HG03060 (cell line): ENCODE results near the gene BARX1.
"Not testable (repeated sequence)": the region's sequence is repeated elsewhere in the genome, so short reads cannot be mapped to it uniquely, and the experiment has no call there.

Source experiments
- ATAC-seq: cut with Tn5 transposase; IDR thresholded peaks from one replicate; pipeline ENCODE4 v1.9.1; 2021; ENCODE audit warnings: low read depth, moderate number of reproducible peaks; ENCODE audit not compliant: unreplicated experiment

BARX1 gene, protein sequence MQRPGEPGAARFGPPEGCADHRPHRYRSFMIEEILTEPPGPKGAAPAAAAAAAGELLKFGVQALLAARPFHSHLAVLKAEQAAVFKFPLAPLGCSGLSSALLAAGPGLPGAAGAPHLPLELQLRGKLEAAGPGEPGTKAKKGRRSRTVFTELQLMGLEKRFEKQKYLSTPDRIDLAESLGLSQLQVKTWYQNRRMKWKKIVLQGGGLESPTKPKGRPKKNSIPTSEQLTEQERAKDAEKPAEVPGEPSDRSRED

DNA sequence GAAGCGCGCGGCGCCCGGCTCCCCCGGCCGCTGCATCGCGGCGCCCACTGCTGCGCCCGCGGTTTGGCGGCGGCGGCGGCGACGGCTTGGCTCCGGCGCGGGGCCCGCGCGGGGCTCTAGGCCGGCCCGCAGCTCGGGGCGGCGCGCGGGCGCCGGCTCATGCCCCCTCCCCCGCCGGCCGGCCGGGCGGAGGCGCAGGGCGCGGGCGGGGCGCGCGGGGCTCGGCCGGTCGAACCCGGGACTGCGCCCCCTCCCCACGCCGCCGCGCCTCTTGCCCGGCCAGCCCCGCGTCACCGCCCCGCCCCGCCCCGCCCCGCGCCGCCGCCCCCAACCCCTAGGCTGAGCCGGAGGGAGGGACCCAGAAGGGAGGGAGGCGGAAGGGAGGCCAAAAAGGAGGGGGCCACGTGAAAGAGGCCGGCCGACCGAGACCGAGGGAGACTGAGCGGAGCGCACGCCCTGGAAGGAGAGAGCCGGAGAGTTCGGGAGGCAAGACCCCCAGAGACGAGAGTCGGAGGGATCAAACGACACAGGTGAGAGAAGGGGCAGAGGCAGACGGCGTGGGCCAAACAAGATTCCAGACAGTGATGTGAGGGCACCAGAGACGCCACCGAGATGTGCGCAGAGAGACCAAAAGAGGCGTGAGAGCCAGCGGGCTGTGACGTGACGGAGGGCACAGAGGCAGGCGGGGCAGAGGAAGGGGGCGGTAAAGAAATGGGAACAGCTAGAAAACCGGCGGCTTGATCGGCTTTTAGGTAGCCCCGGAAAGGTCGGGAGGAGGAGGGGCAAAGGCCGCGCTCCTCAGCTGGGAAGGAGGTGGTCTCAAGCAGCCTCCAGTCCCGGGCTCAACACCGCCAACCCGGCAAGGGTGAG lies at the start of gene BARX1:
TSS of gene BARX1 (minus strand) at position 245 of the 870 bp plus-strand sequence. CDS start at position 36, 209 bp downstream.
- ATAC-seq = no peak

DNA sequence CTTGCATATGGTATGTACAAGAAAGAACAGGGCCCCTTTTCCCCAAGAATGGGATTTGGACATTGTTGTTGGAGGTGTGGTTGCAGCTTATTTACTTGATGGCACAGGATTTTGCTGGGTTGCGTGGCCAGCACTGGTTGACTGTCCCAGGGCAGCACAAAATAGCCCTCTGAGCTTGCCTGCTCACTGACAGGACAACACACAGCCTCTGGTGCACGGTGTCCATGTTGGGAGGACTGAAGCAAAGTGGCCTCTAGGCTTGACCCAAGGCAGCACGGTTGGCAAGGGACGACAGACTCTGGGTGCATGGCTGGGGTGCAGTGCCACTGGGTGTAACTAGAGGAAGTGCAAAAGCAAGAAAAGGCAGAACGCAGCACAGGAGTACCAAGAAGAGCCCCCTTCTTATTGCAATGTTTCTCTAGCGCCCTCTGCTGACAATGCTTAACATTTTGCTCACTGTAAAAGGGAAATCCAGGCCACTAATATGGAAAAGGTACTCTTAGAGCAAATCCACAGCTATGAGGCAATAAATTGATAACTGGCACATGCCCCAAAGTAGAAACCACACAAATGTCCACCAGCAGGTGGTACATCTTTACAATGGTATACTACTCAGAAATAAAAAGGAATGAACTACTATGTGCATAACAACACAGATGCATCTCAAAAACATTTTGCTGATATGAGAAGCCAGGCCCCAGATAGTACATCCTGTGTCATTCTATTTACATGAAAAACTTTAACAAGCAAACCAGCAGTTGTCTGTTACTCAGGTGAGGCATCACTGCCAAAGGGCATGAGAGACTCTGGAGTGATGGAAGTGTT lies 47.4 kb upstream of the BARX1 start:
- no peak for ATAC-seq

DNA sequence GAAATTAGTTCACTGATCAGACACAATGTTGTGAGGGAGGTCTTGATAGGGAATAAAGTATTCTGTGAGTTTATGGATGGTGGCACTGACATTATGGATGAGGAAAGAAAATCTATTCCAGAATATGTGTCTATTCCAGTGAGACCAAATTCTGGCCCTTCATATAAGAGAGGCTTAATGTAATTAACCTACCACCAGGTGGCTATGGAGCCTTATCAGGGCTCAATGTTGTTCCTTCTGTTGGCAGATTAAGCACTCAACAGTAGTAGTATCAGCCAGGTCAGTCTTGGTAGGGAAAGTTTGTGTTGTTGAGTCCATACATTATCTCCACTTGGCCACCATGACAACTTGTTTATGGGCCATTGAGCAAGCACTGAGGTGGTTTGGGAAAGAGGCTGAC lies 41.7 kb upstream of the BARX1 start:
- no peak for ATAC-seq

DNA sequence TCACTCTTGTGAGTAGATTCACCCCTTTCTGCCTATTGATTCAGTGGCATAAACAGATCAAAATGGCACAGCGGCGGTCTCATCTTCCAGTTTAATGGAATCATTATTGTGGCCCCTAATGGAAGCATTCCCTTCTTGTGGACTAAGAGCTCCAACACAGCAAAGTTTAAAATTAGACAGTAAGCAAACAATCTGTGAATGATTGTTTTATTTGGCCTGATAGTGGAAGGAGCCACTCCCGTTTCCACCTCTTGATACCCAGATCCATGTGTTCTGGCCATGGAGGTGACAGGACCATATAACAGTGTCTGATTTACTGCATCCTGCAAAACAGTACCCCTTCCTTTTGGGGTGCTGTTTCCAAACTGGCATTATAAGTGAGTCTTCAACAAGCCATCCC lies 41.2 kb upstream of the BARX1 start:
- ATAC-seq = no peak

DNA sequence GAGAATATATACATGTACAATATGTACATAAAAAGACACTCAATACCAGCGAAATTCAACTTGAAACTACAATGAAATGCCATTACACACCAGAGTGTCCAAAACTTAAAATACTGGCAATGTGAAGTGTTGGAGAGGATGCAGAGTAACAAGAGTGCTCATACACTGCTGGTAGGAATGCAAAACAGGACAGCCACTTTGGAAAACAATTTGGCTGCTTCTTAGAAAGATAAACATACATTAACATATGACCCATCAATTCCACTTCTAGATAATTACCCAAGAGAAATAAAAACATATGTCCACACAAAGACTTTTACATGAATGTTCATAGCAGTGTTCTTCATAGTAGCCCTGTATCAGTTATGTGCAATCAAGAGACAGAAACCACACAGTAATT lies 39.4 kb upstream of the BARX1 start:
- ATAC-seq = no peak

DNA sequence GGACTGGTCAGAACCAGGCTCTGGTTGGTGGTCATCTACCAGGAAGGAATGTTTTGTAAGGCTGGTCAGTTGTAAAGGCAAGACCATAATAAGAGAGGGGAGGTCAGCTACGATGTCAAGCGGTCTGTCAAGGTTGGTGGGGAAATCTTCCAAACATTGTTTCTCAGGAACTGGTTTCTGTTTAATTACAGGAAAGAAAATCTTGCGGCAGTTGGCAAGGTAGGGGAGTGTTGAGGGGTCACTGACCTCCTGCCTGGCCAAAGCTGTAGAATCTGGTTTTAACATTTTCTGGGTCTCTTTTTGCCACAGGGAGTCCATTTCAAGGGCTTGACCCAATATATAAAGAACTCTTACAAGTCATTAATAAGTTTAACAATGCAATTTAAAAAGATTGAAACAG lies 39.0 kb upstream of the BARX1 start:
- no peak for ATAC-seq

DNA sequence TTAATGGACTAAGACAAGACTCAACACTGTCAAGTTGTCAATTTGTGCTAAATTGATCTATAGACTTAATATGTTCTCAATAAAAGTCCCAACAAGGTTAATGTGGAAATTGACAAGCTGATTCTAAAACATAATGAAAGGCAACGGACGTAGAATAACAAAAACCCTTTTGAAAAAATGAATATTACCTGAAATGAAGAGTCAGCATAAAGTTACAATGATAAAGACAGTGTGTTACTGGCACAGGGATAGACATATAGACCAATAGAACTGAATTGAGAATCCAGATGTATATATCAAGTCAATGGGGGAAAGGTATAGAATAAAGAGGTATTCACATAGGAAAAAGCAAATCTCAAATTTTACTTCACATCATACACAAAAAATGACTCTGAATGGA lies 37.7 kb upstream of the BARX1 start:
- no peak for ATAC-seq

DNA sequence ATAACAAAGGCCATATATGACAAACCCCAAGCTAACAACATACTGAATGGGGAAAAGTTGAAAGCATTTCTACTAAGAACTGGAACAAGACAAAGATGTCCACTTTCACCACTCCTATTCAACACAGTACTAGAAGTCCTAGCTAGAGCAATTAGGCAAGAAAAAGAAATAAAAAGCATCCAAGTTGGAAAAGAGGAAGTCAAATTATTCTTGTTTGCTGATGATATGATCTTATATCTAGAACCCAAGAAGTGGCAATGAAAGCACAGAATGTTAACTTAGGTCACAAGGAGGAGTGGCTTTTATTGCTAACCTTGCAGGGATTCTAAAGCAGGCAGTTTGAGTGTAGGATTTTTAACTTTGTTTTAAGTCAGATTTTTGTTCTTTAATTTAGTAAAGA lies 35.3 kb upstream of the BARX1 start:
- ATAC-seq = no peak

DNA sequence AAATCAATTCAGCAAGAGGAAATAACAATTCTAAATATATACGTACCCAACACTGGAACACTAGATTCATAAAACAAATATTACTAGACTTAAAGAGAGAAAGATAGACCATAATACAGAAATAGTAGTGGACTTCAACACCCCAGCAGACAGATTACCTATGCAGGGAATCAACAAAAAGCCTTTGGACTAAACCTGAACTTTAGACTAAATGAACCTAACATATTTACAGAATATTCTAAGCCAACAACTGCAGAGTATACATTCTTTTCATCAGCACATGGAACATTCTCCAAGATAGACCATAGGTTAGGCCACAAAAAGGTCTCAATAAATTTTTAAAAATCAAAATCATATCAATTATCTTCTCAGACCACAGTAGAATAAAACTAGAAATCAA lies 32.9 kb upstream of the BARX1 start:
- no peak for ATAC-seq

DNA sequence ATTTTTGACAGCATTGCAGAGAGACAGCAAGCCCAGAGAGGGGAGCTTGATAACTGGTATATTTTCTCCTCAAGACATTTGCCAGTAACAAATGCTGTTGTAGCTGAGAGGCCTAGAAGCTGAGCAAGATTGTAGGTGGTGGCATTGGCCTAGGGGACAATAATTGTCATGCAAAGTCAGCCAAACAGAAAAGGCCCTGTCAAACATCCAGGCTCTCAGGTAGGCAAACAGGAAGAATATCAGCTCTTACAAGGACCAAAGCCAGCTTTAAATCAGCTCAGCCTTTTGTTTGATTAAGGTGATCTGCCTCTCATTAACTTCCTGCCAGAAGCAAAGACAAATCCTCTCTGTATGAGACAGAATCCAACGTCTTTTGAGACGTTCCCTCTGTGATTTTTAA lies 29.7 kb upstream of the BARX1 start:
- no peak for ATAC-seq

DNA sequence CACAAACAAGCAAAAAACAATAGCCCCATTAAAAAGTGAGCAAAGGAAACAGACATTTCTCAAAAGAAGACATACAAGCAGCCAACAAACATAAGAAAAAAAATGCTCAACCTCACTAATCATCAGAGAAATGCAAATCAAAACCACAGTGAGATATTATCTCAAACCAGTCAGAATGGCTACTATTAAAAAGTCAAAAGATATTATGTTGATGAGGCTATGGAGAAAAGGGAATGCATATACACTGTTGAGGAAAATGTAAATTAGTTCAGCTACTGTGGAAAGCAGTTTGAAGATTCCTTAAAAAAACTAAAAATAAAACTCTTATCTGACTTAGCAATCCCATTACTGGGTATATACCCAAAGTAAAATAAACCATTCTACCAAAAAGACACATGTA lies 28.7 kb upstream of the BARX1 start:
- ATAC-seq = no peak

DNA sequence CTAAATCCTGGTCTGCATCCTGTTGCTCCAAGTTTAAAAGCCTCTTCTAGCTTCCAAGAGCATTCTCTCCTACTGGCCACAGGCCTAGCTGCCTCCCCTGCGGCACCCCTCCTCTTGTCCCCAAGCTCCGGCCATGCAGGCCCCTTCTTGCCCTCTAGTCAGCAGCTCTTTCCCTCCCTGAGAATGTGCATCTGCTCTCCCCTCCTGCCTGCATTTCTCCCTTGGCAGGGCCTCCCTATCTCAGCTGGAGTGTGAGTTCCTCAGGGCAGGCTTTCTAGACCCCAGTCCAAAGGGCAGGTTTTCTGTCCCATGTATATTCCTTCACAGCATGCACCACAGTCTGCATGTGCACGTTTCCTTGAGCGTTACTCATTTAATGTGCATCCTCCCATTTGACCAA lies 24.6 kb upstream of the BARX1 start:
- ATAC-seq = no peak

DNA sequence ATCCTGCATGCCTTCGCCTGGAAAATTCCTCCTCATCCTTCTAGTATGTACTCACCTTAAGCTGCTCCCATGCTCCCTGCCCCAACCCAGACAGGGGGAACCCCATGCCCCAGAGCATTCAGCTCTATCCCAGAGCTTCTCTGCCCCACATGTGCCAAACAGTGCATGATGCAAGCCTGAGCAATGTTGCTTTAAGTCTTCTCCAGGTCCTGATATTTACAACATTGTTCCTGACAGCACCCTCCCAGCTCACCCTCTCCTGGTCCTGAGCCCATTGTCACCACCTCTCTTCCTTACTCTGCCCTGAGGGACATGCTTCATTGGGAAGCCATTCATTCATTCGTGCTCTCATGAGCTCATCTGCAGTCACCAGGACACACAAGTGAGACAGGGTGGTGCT lies 23.4 kb upstream of the BARX1 start:
- ATAC-seq = no peak

DNA sequence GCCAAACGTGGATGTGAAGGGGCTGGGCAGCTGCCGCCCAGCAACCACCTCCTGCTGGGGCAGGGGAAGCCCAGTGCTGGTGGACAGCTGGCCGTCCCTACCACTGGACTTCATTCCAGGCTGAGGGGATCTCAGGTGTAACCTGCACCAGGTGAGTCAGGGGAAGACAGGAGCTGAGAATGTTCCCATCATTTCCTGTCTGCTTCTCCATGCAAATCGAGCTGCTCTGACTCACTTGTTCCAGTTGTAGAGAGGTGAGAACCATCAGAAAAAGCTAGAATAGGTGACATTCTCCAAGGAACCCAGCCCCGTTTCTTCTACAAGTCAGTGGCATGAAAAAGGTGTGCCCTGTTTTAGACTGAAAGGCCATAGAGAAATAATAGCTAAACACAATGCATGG lies 21.8 kb upstream of the BARX1 start:
- no peak for ATAC-seq

DNA sequence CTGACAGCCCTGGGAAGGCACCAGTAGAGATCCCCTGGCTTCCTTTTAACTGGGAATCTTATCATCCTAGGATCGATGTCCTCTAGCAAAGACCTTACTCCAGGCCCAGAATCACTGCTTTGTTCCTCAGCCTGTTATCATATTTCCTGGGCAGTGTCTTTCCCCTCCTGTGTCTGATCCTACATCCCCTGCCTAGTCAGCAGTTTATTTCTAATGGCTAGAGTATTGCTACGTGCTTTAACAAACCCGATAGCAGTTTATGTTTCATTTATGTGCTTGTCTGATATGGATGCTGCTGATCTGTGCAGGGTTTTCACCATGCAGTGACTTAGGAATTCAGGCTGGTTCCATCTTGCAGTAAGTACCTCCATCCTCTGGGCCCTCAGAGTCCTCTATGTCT lies 20.9 kb upstream of the BARX1 start:
- no peak for ATAC-seq

DNA sequence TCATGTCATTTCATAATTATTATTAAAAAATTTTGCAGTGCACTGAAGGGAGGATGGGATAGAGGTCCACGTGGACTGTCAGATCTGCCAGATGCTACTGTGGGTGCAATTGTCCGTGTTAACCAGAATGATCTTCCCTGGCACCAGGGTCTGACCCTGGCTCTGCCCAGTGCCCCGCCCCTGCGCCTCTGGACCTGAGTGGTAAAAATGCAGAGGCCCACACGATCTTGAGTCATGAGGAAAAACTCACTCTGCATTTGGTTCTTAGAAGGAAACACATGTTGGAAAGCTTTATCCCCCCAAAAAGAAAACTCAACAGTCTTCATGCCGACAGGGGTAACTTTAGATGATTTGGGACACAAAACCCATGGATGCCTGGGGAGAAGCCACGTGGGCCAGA lies 20.1 kb upstream of the BARX1 start:
- ATAC-seq = no peak

DNA sequence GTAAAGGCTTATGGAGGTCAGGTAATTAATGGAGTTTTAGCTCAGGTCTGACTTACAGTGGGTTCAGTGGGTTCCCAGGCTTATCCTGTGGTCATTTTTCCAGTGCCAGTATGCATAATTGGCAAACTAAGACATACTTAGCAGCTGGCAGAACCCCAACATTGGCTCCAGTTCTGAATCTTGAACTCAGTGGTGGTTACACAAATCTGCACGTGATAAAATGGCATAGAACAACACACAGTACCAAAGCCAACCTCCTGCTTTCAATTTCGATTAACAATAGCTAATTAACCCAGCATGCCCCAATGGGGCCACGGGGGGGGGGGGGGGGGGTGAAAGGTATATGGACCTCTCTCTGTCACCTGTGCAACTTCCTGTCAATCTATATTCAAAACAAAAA lies 19.0 kb upstream of the BARX1 start:
- no peak for ATAC-seq

DNA sequence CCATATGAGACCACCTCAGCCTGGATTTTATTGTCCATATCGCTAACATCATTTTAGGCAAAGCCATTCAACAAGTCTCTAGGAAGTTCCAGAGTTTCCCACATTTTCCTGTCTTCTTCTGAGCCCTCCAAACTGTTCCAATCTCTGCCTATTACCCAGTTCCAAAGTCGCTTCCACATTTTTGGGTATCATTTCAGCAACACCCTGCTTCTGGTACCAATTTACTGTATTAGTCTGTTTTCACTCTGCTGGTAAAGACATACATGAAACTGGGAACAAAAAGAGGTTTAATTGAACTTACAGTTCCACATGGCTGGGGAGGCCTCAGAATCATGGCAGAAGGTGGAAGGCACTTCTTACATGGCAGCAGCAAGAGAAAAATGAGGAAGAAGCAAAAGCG lies 17.5 kb upstream of the BARX1 start:
- not testable (repeated sequence) for ATAC-seq

DNA sequence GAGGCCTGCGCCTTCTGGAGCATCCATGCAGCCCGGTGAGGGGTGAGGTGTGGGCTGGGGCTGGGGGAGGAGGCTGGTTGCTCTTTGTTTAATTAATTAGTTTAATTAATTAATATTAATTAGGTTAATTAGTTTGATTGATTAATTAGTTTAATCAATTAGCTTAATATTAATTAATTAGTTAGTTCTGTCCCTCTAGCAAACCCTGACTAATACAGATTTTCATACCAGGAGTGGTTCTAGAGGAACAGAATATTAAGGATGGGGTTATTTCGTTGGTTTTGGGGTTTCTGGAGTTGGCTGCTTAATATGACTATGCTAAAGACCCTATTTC lies 14.1 kb upstream of the BARX1 start:
- no peak for ATAC-seq

DNA sequence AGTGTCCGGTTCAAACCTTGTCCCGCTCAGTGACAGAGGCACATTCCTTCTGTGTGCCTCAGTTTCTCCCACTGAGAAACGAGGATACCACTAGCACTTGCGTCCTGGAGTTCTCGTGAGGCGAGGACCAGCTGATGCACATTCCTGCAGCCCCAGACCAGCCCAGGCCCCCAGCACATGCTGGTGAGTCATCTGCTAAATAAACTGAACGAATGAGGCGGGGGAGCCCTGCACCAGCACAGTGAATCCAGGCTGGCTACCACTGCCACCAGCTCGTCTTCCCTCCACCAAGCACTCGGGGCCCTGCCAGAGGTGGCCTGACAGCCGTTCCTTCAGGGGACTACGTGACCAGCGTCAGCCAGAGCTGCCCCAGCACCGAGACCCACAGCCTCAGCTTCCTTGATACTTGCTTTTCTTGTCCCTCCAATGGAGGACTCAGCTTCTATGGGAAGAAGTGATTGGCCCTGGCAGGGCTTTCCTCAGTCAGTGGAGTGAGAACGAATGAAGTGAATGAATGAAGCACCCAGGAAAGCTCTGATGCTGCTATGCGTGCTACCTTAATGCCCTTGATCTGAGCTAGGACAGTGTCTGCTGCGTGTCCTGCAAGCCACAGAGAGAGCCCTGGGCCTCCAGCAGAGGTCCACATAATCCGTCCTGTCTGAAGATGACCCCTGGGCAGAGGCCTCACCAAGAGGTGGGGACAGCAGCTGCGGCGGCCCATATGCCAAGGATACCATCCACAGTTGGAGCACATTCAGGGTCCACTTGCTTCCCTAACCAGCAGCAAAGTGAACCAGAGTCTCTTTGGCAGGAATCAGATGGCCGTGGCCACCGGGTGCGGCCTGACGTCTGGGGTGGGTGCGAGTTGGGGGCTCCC lies 13.5 kb upstream of the BARX1 start:
- no peak for ATAC-seq
